MM.1S (cell line): ENCODE results near the gene SIAE.

Experiments
- DNase-seq: peaks from one replicate; pipeline ENCODE4 v3.0.0-alpha.2; 2015
- H2AFZ ChIP-seq: fragments of 300-600 bp; sonication (generic); 2 replicates; pipeline ENCODE4 v1.6.0; 2016; ENCODE audit warnings: antibody characterized with exemption, low read length
- H3F3A ChIP-seq: fragments of 300-600 bp; sonication (generic); 2 replicates; pipeline ENCODE4 v1.6.1; 2016; ENCODE audit warnings: mild to moderate bottlenecking, antibody characterized with exemption, low read length, moderate library complexity, mixed read lengths; ENCODE audit not compliant: insufficient read depth
- H3K27ac ChIP-seq: fragments of 300-600 bp; sonication (generic); 2 replicates; pipeline ENCODE4 v1.5.1; 2016; ENCODE audit warnings: mild to moderate bottlenecking, low read length
- H3K27me3 ChIP-seq: fragments of 300-600 bp; sonication (generic); replicated peaks from 2 replicates; pipeline ENCODE4 v1.6.0; 2016; ENCODE audit warnings: low read length; ENCODE audit not compliant: insufficient read depth
- H3K36me3 ChIP-seq: fragments of 300-600 bp; sonication (generic); replicated peaks from 2 replicates; pipeline ENCODE4 v1.6.1; 2016; ENCODE audit warnings: mild to moderate bottlenecking, low read length, mixed read lengths; ENCODE audit not compliant: insufficient read depth
- H3K4me1 ChIP-seq: fragments of 300-600 bp; sonication (generic); 2 replicates; pipeline ENCODE4 v1.6.1; 2016; ENCODE audit warnings: low read length, mixed read lengths
- H3K4me2 ChIP-seq: fragments of 300-600 bp; sonication (generic); 2 replicates; pipeline ENCODE4 v1.6.0; 2016; ENCODE audit warnings: low read depth, low read length
- H3K4me3 ChIP-seq: fragments of 300-600 bp; sonication (generic); 2 replicates; pipeline ENCODE4 v1.5.1; 2016; ENCODE audit warnings: low read length, mixed read lengths
- H3K79me2 ChIP-seq: fragments of 300-600 bp; sonication (generic); 2 replicates; pipeline ENCODE4 v1.6.1; 2016; ENCODE audit warnings: mixed run types, low read length, mixed read lengths
- H3K9ac ChIP-seq: fragments of 300-600 bp; sonication (generic); 2 replicates; pipeline ENCODE4 v1.6.1; 2016; ENCODE audit warnings: low read length, mixed read lengths
- H3K9me2 ChIP-seq: fragments of 300-600 bp; sonication (generic); replicated peaks from 2 replicates; pipeline ENCODE4 v1.6.1; 2016; ENCODE audit warnings: mild to moderate bottlenecking, low read length, mixed read lengths; ENCODE audit not compliant: insufficient read depth
- H3K9me3 ChIP-seq: fragments of 300-600 bp; sonication (generic); replicated peaks from 2 replicates; pipeline ENCODE4 v1.6.1; 2016; ENCODE audit warnings: mild to moderate bottlenecking, low read length, mixed read lengths; ENCODE audit not compliant: insufficient read depth
- H4K20me1 ChIP-seq: fragments of 300-600 bp; sonication (generic); 2 replicates; pipeline ENCODE4 v1.6.1; 2016; ENCODE audit warnings: mild to moderate bottlenecking, low read length, moderate library complexity, mixed read lengths; ENCODE audit not compliant: insufficient read depth
- CTCF ChIP-seq: fragments of 300-600 bp; sonication (generic); IDR thresholded peaks from 2 replicates; pipeline ENCODE4 v1.5.1; 2016; ENCODE audit warnings: antibody characterized with exemption, low read length, mixed read lengths
- EZH2 ChIP-seq: fragments of 300-600 bp; sonication (generic); optimal IDR thresholded peaks from 2 replicates; pipeline ENCODE3; 2017; ENCODE audit warnings: low read depth, mild to moderate bottlenecking, antibody characterized with exemption, low read length, mixed read lengths
- EZH2phosphoT487 ChIP-seq: fragments of 300-600 bp; sonication (generic); IDR thresholded peaks from 2 replicates; pipeline ENCODE4 v1.6.1; 2018; ENCODE audit warnings: antibody characterized with exemption, low read length

The SIAE gene

GRCh38 chr11:124673333-124674167 is at the start of gene SIAE, which contains the start of gene SPA17:
Gene SIAE, minus strand, starts transcription at chr11:124673739. Its CDS starts 31 bp downstream, at chr11:124673708.
Gene SPA17, plus strand, starts transcription at chr11:124673904. Its CDS starts 1,361 bp downstream, at chr11:124675265.
- peak; percentile 91 for DNase-seq
- TF ChIP-seq EZH2phosphoT487 (no peak), CTCF (no peak), EZH2 (no peak)
- H3K4me2 ChIP-seq, result peak within 1 kb of the TSS; percentile 92
- no peaks in the 10 kb centered on the region for H4K20me1 ChIP-seq
- H3F3A ChIP-seq, result peaks cover 17% of the 10 kb centered on the region
- H3K9ac ChIP-seq, result peak within 1 kb of the TSS; percentile 86
- H3K9me3 ChIP-seq, result no peaks in the 10 kb centered on the region
- H3K36me3 ChIP-seq, result no peaks in the 10 kb centered on the region
- peak within 1 kb of the TSS; percentile 41; the same call in 1 of the 2 replicates for H3K27ac ChIP-seq
- 0 out of 2 replicates have a peak, but pooled peaks cover 4% of the 10 kb centered on the region for H3K79me2 ChIP-seq
- H3K4me3 ChIP-seq, result peak within 1 kb of the TSS; percentile 85
- H3K27me3 ChIP-seq, result no peaks in the 10 kb centered on the region
- no peaks in the 10 kb centered on the region for H3K9me2 ChIP-seq
- peak within 1 kb of the TSS; percentile 98 for H2AFZ ChIP-seq
- peaks cover 34% of the 10 kb centered on the region for H3K4me1 ChIP-seq

GRCh38 chr11:124722176-124722575 is 48.6 kb upstream of the SIAE start:
- no peak for DNase-seq
- Histone ChIP-seq H3K9me3 (no peaks in the 10 kb centered on the region), H4K20me1 (no peaks in the 10 kb centered on the region), H3K9ac (no peak overlapping the region), H3K4me2 (no peak overlapping the region), H3K4me3 (no peak overlapping the region), H2AFZ (no peak overlapping the region), H3K27ac (no peak overlapping the region), H3K36me3 (no peaks in the 10 kb centered on the region), H3K27me3 (peaks cover 14% of the 10 kb centered on the region; the same call in 1 of the 2 replicates), H3F3A (no peaks in the 10 kb centered on the region), H3K4me1 (0 out of 2 replicates have a peak, but pooled peaks cover 5% of the 10 kb centered on the region), H3K79me2 (no peaks in the 10 kb centered on the region), H3K9me2 (no peaks in the 10 kb centered on the region)
- TF ChIP-seq CTCF (no peak), EZH2phosphoT487 (no peak), EZH2 (no peak)

- no peaks in the 10 kb centered on the region for H3F3A ChIP-seq
- H3K9me2 ChIP-seq, result no peaks in the 10 kb centered on the region
- H3K9me3 ChIP-seq, result no peaks in the 10 kb centered on the region
- H3K79me2 ChIP-seq, result no peaks in the 10 kb centered on the region
- DNase-seq, result no peak
- H3K36me3 ChIP-seq, result no peaks in the 10 kb centered on the region
- no peak overlapping the region for H3K9ac ChIP-seq
- TF ChIP-seq EZH2, result no peak
- TF ChIP-seq CTCF, result no peak
- TF ChIP-seq EZH2phosphoT487, result no peak
- no peak overlapping the region for H3K27ac ChIP-seq
- no peak overlapping the region for H3K4me2 ChIP-seq
- peaks cover 14% of the 10 kb centered on the region; the same call in 1 of the 2 replicates for H3K27me3 ChIP-seq
- 0 out of 2 replicates have a peak, but pooled peaks cover 5% of the 10 kb centered on the region for H3K4me1 ChIP-seq
- H2AFZ ChIP-seq, result no peak overlapping the region
- no peaks in the 10 kb centered on the region for H4K20me1 ChIP-seq
- no peak overlapping the region for H3K4me3 ChIP-seq
Measured at GRCh38 chr11:124719534-124719933, 46.0 kb upstream of the SIAE start.
